Left colon (tissue), 2 donors: ENCODE data around the gene HMCN1. TPM values are rescaled to one million over a fixed set of nuclear protein-coding genes. Genes with fewer than 3 reads are reported as not detected.

Experiments
- ATAC-seq: fragments of 200-7000 bp; cut with Tn5 transposase; one replicate; pipeline ENCODE4 v1.9.1; 2020; ENCODE audit warnings: mild to moderate bottlenecking, moderate library complexity
- DNase-seq, 2 donors: peaks; one replicate each; pipeline ENCODE4 v3.0.0-alpha.2; 2020
- intact Hi-C, 2 donors: fragments of 100-400 bp; cut with DNase I in 1 of 2; cut with micrococcal nuclease in 1 of 2; formaldehyde crosslinking; loops; one replicate each; pipeline versions ENCODE4 v1.11.2 to v1.14.0; 2022; cut with DNase I, micrococcal nuclease
- total RNA-seq, 2 donors: library from RNA; stranded (reverse); fragmentation: NEBNext Ultra II Directional; extraction: Animal tissue kit (Norgen Biotek cat#: 25700); gene quantifications; one replicate each; pipeline ENCODE4 v1.2.1, GENCODE V29; 2021
- donor health status: DM: no; HTN: no; CAD: no.
- donor health status: DM: yes; HTN: yes; CAD: no.

HMCN1 gene
- total RNA-seq, 2 donors from 2014 or later = 1.7 to 3.9 TPM

- DNase-seq (no peak), ATAC-seq (no peak)
- intact Hi-C loops = no loop called here
Observed at GRCh38 chr1:185835191-185835590, 101.0 kb downstream of the HMCN1 start.

GRCh38 chr1:185837711-185838110 lies 103.5 kb downstream of the HMCN1 start:
- ATAC-seq = no peak
- intact Hi-C loops = no loop called here
- no peak for DNase-seq

- ATAC-seq = no peak
- intact Hi-C loops = no loop called here
- DNase-seq = no peak
Observed at GRCh38 chr1:185838111-185838510, 103.9 kb downstream of the HMCN1 start.

- intact Hi-C loops = no loop called here
- DNase-seq (no peak), ATAC-seq (no peak)
Observed at GRCh38 chr1:185840880-185841279, 106.7 kb downstream of the HMCN1 start.

GRCh38 chr1:185843297-185843869 lies 109.2 kb downstream of the HMCN1 start:
- intact Hi-C loops = no loop called here
- no peak for DNase-seq
- no peak for ATAC-seq

- intact Hi-C loops = no loop called here
- DNase-seq (no peak), ATAC-seq (no peak)
Observed at GRCh38 chr1:185843986-185844385, 109.8 kb downstream of the HMCN1 start.

- ATAC-seq = no peak
Observed at GRCh38 chr1:185846672-185847444, 112.7 kb downstream of the HMCN1 start.

GRCh38 chr1:185849014-185849413 lies 114.8 kb downstream of the HMCN1 start:
- ATAC-seq = no peak
- no peak for DNase-seq
- intact Hi-C loops = no loop called here

More at GRCh38 chr1:185846672-185847444, 112.7 kb downstream of the HMCN1 start:
- DNase-seq = no peak
- intact Hi-C loops = no loop called here

GRCh38 chr1:185850366-185850765 lies 116.2 kb downstream of the HMCN1 start:
- intact Hi-C loops = no loop called here
- peak; percentile 73 for ATAC-seq
- no peak for DNase-seq

- intact Hi-C loops = no loop called here
- DNase-seq (no peak), ATAC-seq (no peak)
Observed at GRCh38 chr1:185853739-185854138, 119.5 kb downstream of the HMCN1 start.

GRCh38 chr1:185856482-185856881 lies 122.3 kb downstream of the HMCN1 start:
- no peak for DNase-seq
- ATAC-seq = peak; percentile 49
- intact Hi-C loops = no loop called here

GRCh38 chr1:185857442-185857841 lies 123.3 kb downstream of the HMCN1 start:
- ATAC-seq = peak; percentile 38
- intact Hi-C loops = no loop called here
- no peak for DNase-seq

- intact Hi-C loops = no loop called here
- DNase-seq = no peak
- ATAC-seq = no peak
Observed at GRCh38 chr1:185860311-185860710, 126.1 kb downstream of the HMCN1 start.

GRCh38 chr1:185860859-185861258 lies 126.7 kb downstream of the HMCN1 start:
- intact Hi-C loops = no loop called here
- no peak for ATAC-seq
- DNase-seq = no peak

- intact Hi-C loops = no loop called here
- DNase-seq (no peak), ATAC-seq (no peak)
Observed at GRCh38 chr1:185861630-185862029, 127.4 kb downstream of the HMCN1 start.

GRCh38 chr1:185862235-185862634 lies 128.0 kb downstream of the HMCN1 start:
- no peak for ATAC-seq
- DNase-seq = no peak
- intact Hi-C loops = no loop called here

- ATAC-seq (peak; percentile 96), DNase-seq (peak; percentile 24 to 35)
- intact Hi-C loops = no loop called here
Observed at GRCh38 chr1:185864331-185864730, 130.1 kb downstream of the HMCN1 start.

GRCh38 chr1:185864889-185865517 lies 130.8 kb downstream of the HMCN1 start:
- DNase-seq (no peak), ATAC-seq (peak; percentile 60)
- intact Hi-C loops = no loop called here

- intact Hi-C loops = no loop called here
Observed at GRCh38 chr1:185869590-185869989, 135.4 kb downstream of the HMCN1 start.

GRCh38 chr1:185871627-185872150 lies 137.5 kb downstream of the HMCN1 start:
- intact Hi-C loops = no loop called here
- DNase-seq (no peak), ATAC-seq (no peak)

More at GRCh38 chr1:185869590-185869989, 135.4 kb downstream of the HMCN1 start:
- DNase-seq (no peak), ATAC-seq (no peak)
